GM23338 (cell line): Measurements from ENCODE around the gene REL.

ENCODE experiments used
- CREB1 ChIP-seq: fragments of 250-450 bp; sonication (Bioruptor Pico); IDR thresholded peaks from 2 replicates; pipeline ENCODE4 v1.5.0; 2020; ENCODE audit warnings: low read depth, mild to moderate bottlenecking, moderate library complexity
- EZH2 ChIP-seq: fragments of 200-600 bp; sonication (generic); IDR thresholded peaks from one replicate; pipeline ENCODE4 v1.8.0; 2017; ENCODE audit warnings: antibody characterized with exemption, mild to moderate bottlenecking, low read depth; ENCODE audit not compliant: unreplicated experiment
- EZH2phosphoT487 ChIP-seq: fragments of 200-600 bp; sonication (generic); IDR thresholded peaks from one replicate; pipeline ENCODE4 v1.8.1; 2018; ENCODE audit warnings: antibody characterized with exemption; ENCODE audit not compliant: unreplicated experiment
- POLR2AphosphoS5 ChIP-seq: IDR thresholded peaks from 2 replicates; pipeline ENCODE4 v1.6.1; 2016; ENCODE audit warnings: antibody characterized with exemption, low read depth
- REST ChIP-seq: IDR thresholded peaks from one replicate; pipeline ENCODE4 v1.6.1; 2018; ENCODE audit warnings: antibody characterized with exemption; ENCODE audit not compliant: unreplicated experiment
- STAT1 ChIP-seq: IDR thresholded peaks from one replicate; pipeline ENCODE4 v1.6.1; 2016; ENCODE audit warnings: antibody characterized with exemption; ENCODE audit not compliant: unreplicated experiment
- TF ChIP-seq, protein P1 (sequence below), 2 experiments: fragments of 200-600 bp in 1 of 2; sonication (generic) in 1 of 2; conservative IDR thresholded peaks; 2 replicates each; pipeline versions ENCODE4 v1.5.1 to v1.6.1; 2016 to 2017; ENCODE audit warnings: antibody characterized with exemption in 2 of 2, low read depth in 2 of 2, mild to moderate bottlenecking in 2 of 2, moderate library complexity in 1 of 2
- TF ChIP-seq, protein P2 (sequence below): IDR thresholded peaks from 2 replicates; pipeline ENCODE4 v1.6.1; 2016; ENCODE audit warnings: antibody characterized with exemption

- TF ChIP-seq EZH2 (no peak), EZH2phosphoT487 (no peak), REST (no peak), POLR2AphosphoS5 (no peak), CREB1 (CRISPR knock-in tag) (no peak), STAT1 (no peak)
- TF ChIP-seq, protein P1, sequence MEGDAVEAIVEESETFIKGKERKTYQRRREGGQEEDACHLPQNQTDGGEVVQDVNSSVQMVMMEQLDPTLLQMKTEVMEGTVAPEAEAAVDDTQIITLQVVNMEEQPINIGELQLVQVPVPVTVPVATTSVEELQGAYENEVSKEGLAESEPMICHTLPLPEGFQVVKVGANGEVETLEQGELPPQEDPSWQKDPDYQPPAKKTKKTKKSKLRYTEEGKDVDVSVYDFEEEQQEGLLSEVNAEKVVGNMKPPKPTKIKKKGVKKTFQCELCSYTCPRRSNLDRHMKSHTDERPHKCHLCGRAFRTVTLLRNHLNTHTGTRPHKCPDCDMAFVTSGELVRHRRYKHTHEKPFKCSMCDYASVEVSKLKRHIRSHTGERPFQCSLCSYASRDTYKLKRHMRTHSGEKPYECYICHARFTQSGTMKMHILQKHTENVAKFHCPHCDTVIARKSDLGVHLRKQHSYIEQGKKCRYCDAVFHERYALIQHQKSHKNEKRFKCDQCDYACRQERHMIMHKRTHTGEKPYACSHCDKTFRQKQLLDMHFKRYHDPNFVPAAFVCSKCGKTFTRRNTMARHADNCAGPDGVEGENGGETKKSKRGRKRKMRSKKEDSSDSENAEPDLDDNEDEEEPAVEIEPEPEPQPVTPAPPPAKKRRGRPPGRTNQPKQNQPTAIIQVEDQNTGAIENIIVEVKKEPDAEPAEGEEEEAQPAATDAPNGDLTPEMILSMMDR (conservative IDR thresholded peaks at IDR 0.05; ENCODE audit: low read depth in 2 of 2) = no peak
- TF ChIP-seq, protein P2, sequence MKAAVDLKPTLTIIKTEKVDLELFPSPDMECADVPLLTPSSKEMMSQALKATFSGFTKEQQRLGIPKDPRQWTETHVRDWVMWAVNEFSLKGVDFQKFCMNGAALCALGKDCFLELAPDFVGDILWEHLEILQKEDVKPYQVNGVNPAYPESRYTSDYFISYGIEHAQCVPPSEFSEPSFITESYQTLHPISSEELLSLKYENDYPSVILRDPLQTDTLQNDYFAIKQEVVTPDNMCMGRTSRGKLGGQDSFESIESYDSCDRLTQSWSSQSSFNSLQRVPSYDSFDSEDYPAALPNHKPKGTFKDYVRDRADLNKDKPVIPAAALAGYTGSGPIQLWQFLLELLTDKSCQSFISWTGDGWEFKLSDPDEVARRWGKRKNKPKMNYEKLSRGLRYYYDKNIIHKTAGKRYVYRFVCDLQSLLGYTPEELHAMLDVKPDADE = no peak
These were observed 1.8 kb downstream of the REL start for GRCh38 chr2:60882971-60883753.
